Panc1 (cell line): ENCODE results near the gene RCN2. TPM values are rescaled to one million over a fixed set of nuclear protein-coding genes. Genes with fewer than 3 reads are reported as not detected.

Experiments used
- ATAC-seq: fragments of 200-7000 bp; cut with Tn5 transposase; 2 replicates; pipeline ENCODE4 v1.9.1; 2020; ENCODE audit warnings: mild to moderate bottlenecking, moderate library complexity
- BruUV-seq: library from RNA; stranded (reverse); fragments of 400-500 nt; replicated peaks from 2 replicates; lab custom pipeline; 2021; lab: Mats Ljungman, UMichigan
- CTCF ChIA-PET: fragments of 300-600 bp; sonication (Branson Sonifier 250); formaldehyde crosslinking; loops from one replicate; lab custom pipeline; 2022; ENCODE audit warnings: antibody characterized with exemption; lab: Charles Lee
- POLR2A ChIA-PET: fragments of 300-600 bp; sonication (Branson Sonifier 250); formaldehyde crosslinking; loops from one replicate; lab custom pipeline; 2022; ENCODE audit warnings: antibody characterized with exemption; lab: Charles Lee
- DNase-seq: peaks from one replicate; pipeline ENCODE4 v3.0.0-alpha.2; 2010; ENCODE audit warnings: low read depth, low spot score
- H3K27ac ChIP-seq: 2 replicates; pipeline ENCODE4 v1.5.1; 2011; ENCODE audit warnings: mild to moderate bottlenecking, low read length, inconsistent platforms
- H3K27me3 ChIP-seq: fragments of 200-500 bp; sonication (Bioruptor generic); 2 replicates; pipeline ENCODE4 v1.6.0; 2014; ENCODE audit warnings: low read length, inconsistent platforms; ENCODE audit not compliant: control insufficient read depth, insufficient read depth
- H3K36me3 ChIP-seq: fragments of 200-500 bp; sonication (Bioruptor generic); 2 replicates; pipeline ENCODE4 v1.5.1; 2014; ENCODE audit warnings: inconsistent platforms, mild to moderate bottlenecking, low read length, moderate library complexity; ENCODE audit not compliant: control insufficient read depth, insufficient read depth
- H3K4me1 ChIP-seq: 2 replicates; pipeline ENCODE4 v1.5.1; 2011; ENCODE audit warnings: inconsistent platforms, mild to moderate bottlenecking, low read length, moderate library complexity; ENCODE audit not compliant: control insufficient read depth, insufficient read depth
- H3K4me3 ChIP-seq, 2 experiments: 2 replicates each; pipeline ENCODE4 v1.5.1; 2011 to 2012; ENCODE audit warnings: low read depth in 2 of 2, low read length in 2 of 2, mild to moderate bottlenecking in 2 of 2, inconsistent platforms in 1 of 2, moderate library complexity in 1 of 2
- H3K9me3 ChIP-seq: fragments of 200-500 bp; sonication (Bioruptor generic); 2 replicates; pipeline ENCODE4 v1.5.1; 2014; ENCODE audit warnings: low read depth, mild to moderate bottlenecking, inconsistent platforms, low read length, moderate library complexity; ENCODE audit not compliant: control insufficient read depth, insufficient read depth
- CTCF ChIP-seq: fragments of 450-650 bp; IDR thresholded peaks from 2 replicates; pipeline ENCODE4 v1.5.1; 2017; ENCODE audit warnings: mild to moderate bottlenecking
- POLR2AphosphoS5 ChIP-seq: IDR thresholded peaks from 2 replicates; pipeline ENCODE4 v1.6.1; 2012; ENCODE audit warnings: mild to moderate bottlenecking, low read depth, low read length, moderate library complexity
- REST ChIP-seq, 2 experiments: IDR thresholded peaks; 2 replicates each; pipeline ENCODE4 v1.6.1; 2011 to 2012; ENCODE audit warnings: low read depth in 2 of 2, control low read depth in 1 of 2, low read length in 1 of 2, mild to moderate bottlenecking in 1 of 2, moderate library complexity in 1 of 2; ENCODE audit not compliant: insufficient read depth in 1 of 2
- SIN3A ChIP-seq: IDR thresholded peaks from 2 replicates; pipeline ENCODE4 v1.6.1; 2012; ENCODE audit warnings: low read depth, mild to moderate bottlenecking, low read length, moderate library complexity, borderline replicate concordance; ENCODE audit not compliant: insufficient read depth
- TCF7L2 ChIP-seq: IDR thresholded peaks from 2 replicates; pipeline ENCODE4 v1.6.1; 2011; ENCODE audit warnings: mild to moderate bottlenecking, low read depth, low read length, inconsistent platforms
- in situ Hi-C: cut with HindIII; loops from 2 replicates; pipeline ENCODE4 v1.10.0; 2016; ENCODE audit warnings: low sequenced_read_pairs, low pct_unique_long_range_greater_than_20kb
- intact Hi-C: fragments of 100-400 bp; cut with micrococcal nuclease; formaldehyde crosslinking; loops from one replicate; pipeline ENCODE4 v1.10.0; 2022; ENCODE audit not compliant: unreplicated experiment
- total RNA-seq: library from RNA; stranded (reverse); gene quantifications from one replicate; pipeline ENCODE4 v1.2.1, GENCODE V29; 2021; ENCODE audit not compliant: unreplicated experiment

The RCN2 gene
- total RNA-seq, 1 experiment from 2014 or later = 60.7 TPM

DNA sequence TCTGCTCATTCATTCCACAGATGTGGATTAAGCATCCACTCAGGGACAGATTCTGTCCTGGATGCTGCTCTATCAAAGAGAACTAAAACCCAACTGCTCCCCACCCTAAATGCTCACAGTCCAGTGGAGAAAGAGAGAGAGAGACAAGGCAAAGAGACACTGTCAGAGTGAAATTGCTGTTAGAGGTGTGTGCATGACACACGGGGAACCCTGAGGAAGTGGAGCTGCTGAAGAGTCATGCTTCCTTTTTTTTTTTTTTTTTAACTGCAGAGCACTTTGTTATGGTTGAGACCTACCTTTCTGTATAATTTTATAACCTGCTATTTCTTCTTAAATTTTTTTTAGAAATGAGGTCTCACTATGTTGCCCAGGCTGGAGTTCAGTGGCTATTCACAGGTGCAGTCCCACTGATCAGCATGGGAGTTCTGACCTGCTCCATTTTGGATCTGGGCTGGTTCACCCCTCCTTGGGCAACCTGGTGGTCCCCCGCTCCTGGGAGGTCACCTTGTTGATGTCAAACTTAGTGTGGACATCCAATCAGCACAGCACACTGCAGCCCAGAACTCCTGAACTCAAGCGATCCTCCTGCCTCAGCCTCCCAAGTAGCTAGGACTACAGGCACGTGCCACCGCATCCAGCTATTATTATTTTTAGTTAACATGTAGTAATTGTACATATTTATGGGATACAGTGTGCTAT is 45.2 kb downstream of the RCN2 start:
- Histone ChIP-seq H3K27me3 (peaks cover 3% of the 10 kb centered on the region; the same call in 1 of the 2 replicates), H3K4me1 (no peaks in the 10 kb centered on the region), H3K9me3 (no peaks in the 10 kb centered on the region), H3K4me3 (no peak overlapping the region), H3K36me3 (no peaks in the 10 kb centered on the region), H3K27ac (no peak overlapping the region)
- ChIA-PET POLR2A (no interaction called here), CTCF (no interaction called here)
- TF ChIP-seq SIN3A (no peak), TCF7L2 (no peak), POLR2AphosphoS5 (no peak), REST (IDR thresholded peaks at IDR 0.05; ENCODE audit: insufficient read depth in 1 of 2, low read depth in 2 of 2, low read length in 1 of 2) (no peak), CTCF (no peak)
- DNase-seq (no peak), ATAC-seq (no peak)
- in situ Hi-C loops (no loop called here), intact Hi-C loops (no loop called here)
- no TSS peak for BruUV-seq

- DNase-seq = no peak
- ATAC-seq = no peak
- no peaks in the 10 kb centered on the region for H3K36me3 ChIP-seq
- H3K9me3 ChIP-seq = no peaks in the 10 kb centered on the region
- CTCF ChIA-PET = interaction anchor here (1.1 kb wide), 1 partner anchor 45 kb away, joined by 4 read pairs; no protein-coding TSS in a partner anchor
- intact Hi-C loops (no loop called here), in situ Hi-C loops (no loop called here)
- no peak overlapping the region for H3K27ac ChIP-seq
- no peak overlapping the region for H3K4me3 ChIP-seq
- no TSS peak for BruUV-seq
- POLR2A ChIA-PET = no interaction called here
- no peaks in the 10 kb centered on the region for H3K4me1 ChIP-seq
- TF ChIP-seq POLR2AphosphoS5 = no peak
- no peaks in the 10 kb centered on the region for H3K27me3 ChIP-seq
Observed at GRCh38 chr15:76978522-76979330, 47.2 kb downstream of the RCN2 start.
